CD14-positive monocyte (primary cell): Measurements from ENCODE around the gene NAA25. TPM values are rescaled to one million over a fixed set of nuclear protein-coding genes. Genes with fewer than 3 reads are reported as not detected.

ENCODE experiments used
- DNase-seq, 3 donors: peaks; one replicate each; pipeline ENCODE4 v3.0.0-alpha.2; 2011 to 2022
- H2AFZ ChIP-seq: 2 replicates; pipeline ENCODE4 v1.6.0; 2012; ENCODE audit warnings: mild to moderate bottlenecking, low read depth, low read length, inconsistent platforms; ENCODE audit not compliant: insufficient read depth, poor library complexity, severe bottlenecking
- H3K27ac ChIP-seq, 2 donors: 1 replicate in 1 of 2; 2 replicates in 1 of 2; pipeline ENCODE4 v1.5.1; 2012 to 2013; ENCODE audit warnings: low read length in 2 of 2, control low read depth in 1 of 2, inconsistent platforms in 1 of 2, low read depth in 1 of 2, mild to moderate bottlenecking in 1 of 2
- H3K27me3 ChIP-seq, 2 donors: one replicate each; pipeline versions ENCODE4 v1.6.0 to v1.6.1; 2011 to 2013; ENCODE audit warnings: low read length in 2 of 2; ENCODE audit not compliant: control insufficient read depth in 2 of 2, insufficient read depth in 2 of 2
- H3K36me3 ChIP-seq, 2 donors: replicated peaks in 1 of 2; 1 replicate in 1 of 2; 2 replicates in 1 of 2; pipeline versions ENCODE4 v1.5.1 to v1.6.1; 2012 to 2013; ENCODE audit warnings: low read length in 2 of 2, control low read depth in 1 of 2, inconsistent platforms in 1 of 2, mild to moderate bottlenecking in 1 of 2; ENCODE audit not compliant: insufficient read depth in 2 of 2, control insufficient read depth in 1 of 2
- H3K4me1 ChIP-seq, 2 donors: 1 replicate in 1 of 2; 2 replicates in 1 of 2; pipeline versions ENCODE4 v1.5.1 to v1.6.1; 2012 to 2013; ENCODE audit warnings: low read length in 2 of 2, control low read depth in 1 of 2, inconsistent platforms in 1 of 2, mild to moderate bottlenecking in 1 of 2, moderate library complexity in 1 of 2; ENCODE audit not compliant: insufficient read depth in 2 of 2, control insufficient read depth in 1 of 2
- H3K4me2 ChIP-seq: replicated peaks from 2 replicates; pipeline ENCODE3; 2012; ENCODE audit warnings: low read length, moderate library complexity, mild to moderate bottlenecking; ENCODE audit not compliant: poor library complexity, severe bottlenecking; ENCODE audit errors: extremely low read depth
- H3K4me3 ChIP-seq, 3 experiments: fragments of 200-600 bp in 1 of 3; sonication (generic) in 1 of 3; replicated peaks in 1 of 3; 1 replicate in 2 of 3; 2 replicates in 1 of 3; pipeline ENCODE4 v1.5.1; 2011 to 2013; ENCODE audit warnings: low read length in 3 of 3, mild to moderate bottlenecking in 3 of 3, control low read depth in 2 of 3, low read depth in 2 of 3, inconsistent platforms in 1 of 3, moderate library complexity in 1 of 3
- H3K79me2 ChIP-seq: 2 replicates; pipeline ENCODE4 v1.6.0; 2012; ENCODE audit warnings: mild to moderate bottlenecking, control low read depth, inconsistent platforms, low read length, moderate library complexity; ENCODE audit not compliant: insufficient read depth
- H3K9ac ChIP-seq: 2 replicates; pipeline ENCODE4 v1.6.0; 2017; ENCODE audit warnings: low read length, mild to moderate bottlenecking; ENCODE audit not compliant: insufficient read depth, poor library complexity, severe bottlenecking
- H3K9me3 ChIP-seq, 2 donors: replicated peaks in 1 of 2; 1 replicate in 1 of 2; 2 replicates in 1 of 2; pipeline versions ENCODE4 v1.5.1 to v1.6.1; 2012 to 2013; ENCODE audit warnings: low read length in 2 of 2, control low read depth in 1 of 2; ENCODE audit not compliant: control insufficient read depth in 1 of 2, insufficient read depth in 1 of 2
- H4K20me1 ChIP-seq: 2 replicates; pipeline ENCODE4 v1.6.0; 2012; ENCODE audit warnings: mild to moderate bottlenecking, low read length, control low read depth, moderate library complexity; ENCODE audit not compliant: insufficient read depth
- H3K27ac Mint-ChIP-seq, 7 donors: one replicate each; pipeline ENCODE4 v1.8.0; 2020; ENCODE audit warnings: mild to moderate bottlenecking in 7 of 7, mixed read lengths in 7 of 7, moderate library complexity in 6 of 7, inconsistent platforms in 2 of 7
- H3K27me3 Mint-ChIP-seq, 3 donors: one replicate each; pipeline ENCODE4 v1.8.0; 2021 to 2022; ENCODE audit warnings: low read depth in 3 of 3, mild to moderate bottlenecking in 3 of 3, mixed read lengths in 3 of 3, moderate library complexity in 3 of 3, inconsistent platforms in 1 of 3
- H3K36me3 Mint-ChIP-seq, 2 donors: one replicate each; pipeline ENCODE4 v1.8.0; 2020; ENCODE audit warnings: mixed read lengths in 2 of 2, inconsistent platforms in 1 of 2, mild to moderate bottlenecking in 1 of 2
- H3K4me1 Mint-ChIP-seq: one replicate; pipeline ENCODE4 v1.8.0; 2020; ENCODE audit warnings: mild to moderate bottlenecking, mixed read lengths
- H3K4me3 Mint-ChIP-seq, 2 donors: one replicate each; pipeline ENCODE4 v1.8.0; 2020; ENCODE audit warnings: mild to moderate bottlenecking in 2 of 2, mixed read lengths in 2 of 2, moderate library complexity in 1 of 2
- H3K9me3 Mint-ChIP-seq, 7 donors: one replicate each; pipeline ENCODE4 v1.8.0; 2020 to 2022; ENCODE audit warnings: mixed read lengths in 7 of 7, mild to moderate bottlenecking in 6 of 7, moderate library complexity in 6 of 7, inconsistent platforms in 2 of 7
- CTCF ChIP-seq: fragments of 200-600 bp; IDR thresholded peaks from one replicate; pipeline ENCODE4 v1.8.0; 2022; ENCODE audit warnings: antibody characterized with exemption, mild to moderate bottlenecking
- WGBS: methylation state at CpG from one replicate; pipeline ENCODE4 v1.1.5; 2013; ENCODE audit warnings: missing lambda C conversion rate; ENCODE audit not compliant: insufficient coverage; 5-methylcytosine and 5-hydroxymethylcytosine counted together
- intact Hi-C, 2 donors: fragments of 100-400 bp; cut with micrococcal nuclease; formaldehyde crosslinking; loops; one replicate each; pipeline versions ENCODE4 v1.15.0 to v1.15.1; 2023
- polyA plus RNA-seq, 3 donors: library from polyadenylated mRNA; depleted of rRNA in 1 of 3; unstranded in 2 of 3; stranded (reverse) in 1 of 3; fragments of 300-500 nt in 2 of 3; fragments of >200 nt in 1 of 3; fragmentation: Illumina TruSeq in 2 of 3; gene quantifications; 1 replicate in 2 of 3; 2 replicates in 1 of 3; pipeline ENCODE4 v1.2.3, GENCODE V29; 2012 to 2021

Gene NAA25
- polyA plus RNA-seq, 3 donors = 4.3 to 7.9 (median 7.3) TPM

DNA sequence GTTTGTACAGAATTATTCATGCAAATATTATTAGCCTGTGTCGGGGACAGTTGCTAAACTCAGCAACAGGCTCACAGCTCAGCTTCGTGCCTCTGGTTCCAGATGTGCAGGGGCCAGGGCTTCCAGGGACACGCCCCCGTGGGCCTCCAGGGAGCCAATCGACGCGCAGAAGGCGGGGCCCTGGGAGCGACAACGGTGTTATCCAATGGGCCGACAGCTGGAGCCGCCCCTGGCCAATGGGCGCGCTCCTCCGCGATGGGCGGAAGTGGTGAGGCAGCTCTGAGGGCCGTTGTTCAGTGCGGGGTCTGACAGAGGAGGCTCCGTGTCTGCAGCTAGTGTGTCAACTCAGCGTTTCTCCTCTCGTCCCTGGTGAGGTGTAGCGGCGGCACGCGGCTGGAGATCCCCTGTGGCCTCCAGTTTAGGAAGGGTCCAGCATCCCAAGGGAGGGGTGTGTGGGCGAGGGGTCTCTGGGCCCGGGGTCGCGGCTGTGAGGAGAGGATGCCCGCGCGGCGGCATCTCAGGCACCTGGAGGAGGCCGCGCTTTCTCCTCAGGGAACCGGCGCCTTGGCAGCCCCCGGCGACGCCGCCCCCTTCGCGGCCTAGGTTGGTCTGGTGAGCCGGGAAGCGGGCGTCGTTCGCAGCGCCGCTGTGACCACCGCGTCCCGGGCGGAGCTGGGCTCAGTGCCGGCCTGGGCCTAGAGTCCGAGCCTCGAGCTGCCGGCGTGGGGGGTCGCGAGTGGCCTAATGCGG is 16.8 kb upstream of the NAA25 start, which contains the start of gene TRAFD1:
TRAFD1 (plus strand) TSS at position 311 of the 750 bp plus-strand sequence. CDS start 4,963 bp downstream, outside the sequence.
- Histone ChIP-seq H3K4me2 (peak within 1 kb of the TSS; percentile 95), H2AFZ (peak within 1 kb of the TSS; percentile 92), H3K4me3 (peak within 1 kb of the TSS; percentile 71 to 99 (median 95)), H3K36me3 (no peaks in the 10 kb centered on the region), H3K4me1 (peaks cover 47 to 54% of the 10 kb centered on the region in 2 donors), H3K9ac (peak within 1 kb of the TSS; percentile 98), H3K27me3 (no peaks in the 10 kb centered on the region), H3K79me2 (peaks cover 47% of the 10 kb centered on the region), H3K9me3 (no peaks in the 10 kb centered on the region), H3K27ac (peak within 1 kb of the TSS; percentile 70 to 94), H4K20me1 (peaks cover 6% of the 10 kb centered on the region)
- H3K27me3 Mint-ChIP-seq = peaks cover 0 to 6% (median 0%) of the 10 kb centered on the region in 3 donors
- peaks cover 0 to 3% of the 10 kb centered on the region in 2 donors for H3K36me3 Mint-ChIP-seq
- WGBS = under 1% methylated on average over 59 of the region's 63 CpGs
- peak; percentile 95 to 96 (median 96) for DNase-seq
- peak within 1 kb of the TSS; percentile 80 to 92 (median 89) for H3K27ac Mint-ChIP-seq
- TF ChIP-seq CTCF = no peak
- H3K4me1 Mint-ChIP-seq = peaks cover 46% of the 10 kb centered on the region
- intact Hi-C loops = loop anchor here in 1 of 2 donors (5.0 to 10.0 kb wide), 2 partner anchors 259 to 287 kb away; partner anchors contain the start of gene HECTD4
- peaks cover 0 to 3% (median 0%) of the 10 kb centered on the region in 7 donors for H3K9me3 Mint-ChIP-seq
- H3K4me3 Mint-ChIP-seq = peak within 1 kb of the TSS; percentile 86 to 91

- no CpG with 5 or more reads among the region's 1 CpG for WGBS
- H2AFZ ChIP-seq = no peak overlapping the region
These were observed 16.3 kb upstream of the NAA25 start for GRCh38 chr12:112124918-112125249.

More at GRCh38 chr12:112124918-112125249, 16.3 kb upstream of the NAA25 start:
- no peaks in the 10 kb centered on the region for H3K9me3 ChIP-seq
- peak overlapping the region in 1 of 2 donors; percentile 86 for H3K4me3 Mint-ChIP-seq
- H4K20me1 ChIP-seq = peaks cover 6% of the 10 kb centered on the region
- H3K27ac ChIP-seq = no peak overlapping the region
- peaks cover 0 to 3% (median 0%) of the 10 kb centered on the region in 7 donors for H3K9me3 Mint-ChIP-seq
- no peaks in the 10 kb centered on the region for H3K27me3 ChIP-seq
- DNase-seq = no peak
- no peak overlapping the region for H3K9ac ChIP-seq
- H3K36me3 Mint-ChIP-seq = peaks cover 0 to 3% of the 10 kb centered on the region in 2 donors
- no peaks in the 10 kb centered on the region for H3K36me3 ChIP-seq
- peaks cover 47% of the 10 kb centered on the region for H3K79me2 ChIP-seq
- intact Hi-C loops = loop anchor here in 1 of 2 donors (5.0 to 10.0 kb wide), 2 partner anchors 260 to 287 kb away; partner anchors contain the start of gene HECTD4
- H3K4me2 ChIP-seq = peak overlapping the region; percentile 95
- no peak for TF ChIP-seq CTCF
- peaks cover 45% of the 10 kb centered on the region for H3K4me1 Mint-ChIP-seq
- peaks cover 48 to 55% of the 10 kb centered on the region in 2 donors for H3K4me1 ChIP-seq
- H3K27ac Mint-ChIP-seq = peak overlapping the region in 3 of 7 donors; percentile 1 to 92 (median 14)
- peak overlapping the region in 1 of 3 experiments; percentile 95 for H3K4me3 ChIP-seq
- peaks cover 0 to 6% (median 0%) of the 10 kb centered on the region in 3 donors for H3K27me3 Mint-ChIP-seq
